ENCODE results near the gene CCL17.

CCL17 gene

GRCh38 chr16:57360321-57360935 is 44.1 kb upstream of the CCL17 start:
- TF ChIP-seq CTCF (conservative IDR thresholded peaks at IDR 0.05), result no peak
- H3K27ac ChIP-seq, result 0 out of 2 replicates have a peak overlapping the region, but pooled peaks have one; percentile 48

GRCh38 chr16:57361404-57361803 is 43.2 kb upstream of the CCL17 start:
- TF ChIP-seq CTCF (conservative IDR thresholded peaks at IDR 0.05), result no peak
- peak overlapping the region; percentile 48 for H3K27ac ChIP-seq

- no peak overlapping the region for H3K27ac ChIP-seq
- no peak for TF ChIP-seq CTCF (conservative IDR thresholded peaks at IDR 0.05)
These were observed 40.4 kb upstream of the CCL17 start for GRCh38 chr16:57364143-57364542.

GRCh38 chr16:57366544-57367040 is 38.0 kb upstream of the CCL17 start:
- no peak overlapping the region for H3K27ac ChIP-seq
- no peak for TF ChIP-seq CTCF (conservative IDR thresholded peaks at IDR 0.05)

GRCh38 chr16:57367116-57367752 is 37.3 kb upstream of the CCL17 start:
- TF ChIP-seq CTCF (conservative IDR thresholded peaks at IDR 0.05), result no peak
- H3K27ac ChIP-seq, result no peak overlapping the region

- H3K27ac ChIP-seq, result peak overlapping the region; percentile 23; the same call in 1 of the 2 replicates
- TF ChIP-seq CTCF (conservative IDR thresholded peaks at IDR 0.05), result no peak
These were observed 32.8 kb upstream of the CCL17 start for GRCh38 chr16:57371494-57372371.

Measured in VCaP (cell line).